HT1080 (cell line): Measurements from ENCODE around the gene GFOD1. TPM values are rescaled to one million over a fixed set of nuclear protein-coding genes. Genes with fewer than 3 reads are reported as not detected.
A peak's percentile ranks its signal among the peaks of the same experiment; 100 is the strongest.
"Not testable (repeated sequence)": the region's sequence is repeated elsewhere in the genome, so short reads cannot be mapped to it uniquely, and the experiment has no call there.

Experiments used
- DNase-seq: peaks from one replicate; pipeline ENCODE4 v3.0.0-alpha.2; 2015; ENCODE audit warnings: low read depth
- total RNA-seq: library from RNA; depleted of rRNA; stranded (reverse); fragments of >200 nt; shearing (Covaris generic); gene quantifications from 2 replicates; pipeline ENCODE4 v1.2.3, GENCODE V29; 2014; rRNA removed

Gene GFOD1
- total RNA-seq, 1 experiment from 2014 or later, result 6.6 TPM

DNA sequence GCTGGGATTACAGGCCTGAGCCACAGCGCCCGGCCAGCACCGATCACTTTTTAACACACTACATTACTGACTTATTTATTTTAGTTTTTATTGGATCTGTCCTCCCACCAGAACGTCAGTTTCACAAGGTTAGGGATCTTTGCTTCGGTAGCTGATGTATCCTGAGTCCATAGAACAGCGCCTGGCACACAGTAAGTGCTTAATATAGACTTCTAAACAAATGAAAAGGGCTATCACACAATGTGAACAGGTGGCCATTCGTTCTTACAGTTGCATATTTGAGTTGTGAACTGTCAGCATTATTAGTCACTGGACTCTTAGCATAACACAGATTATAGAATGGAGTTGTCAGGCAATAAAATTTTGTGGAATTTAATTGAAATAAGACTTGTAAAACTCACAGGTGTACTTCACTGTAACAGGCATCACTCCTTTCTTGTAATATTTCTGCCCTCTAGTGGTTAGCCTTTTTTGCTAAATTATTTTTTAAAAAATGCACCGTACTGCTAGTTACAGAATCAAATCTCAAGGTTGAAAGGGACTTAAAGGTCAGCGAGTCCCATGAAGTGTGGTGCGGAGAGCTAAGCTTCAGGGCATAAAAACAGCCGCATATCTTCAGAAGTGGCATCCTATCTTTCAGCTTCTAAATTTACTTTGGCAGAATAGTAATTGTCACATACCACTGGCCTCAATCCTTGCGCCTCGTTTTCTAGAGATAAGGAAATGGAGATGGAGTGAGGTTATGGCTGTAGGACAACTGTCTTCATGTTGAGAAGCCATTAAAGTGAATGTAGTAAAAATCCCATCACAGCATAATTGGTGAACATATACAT is 155.7 kb downstream of the GFOD1 start:
- peak; percentile 47 for DNase-seq

DNA sequence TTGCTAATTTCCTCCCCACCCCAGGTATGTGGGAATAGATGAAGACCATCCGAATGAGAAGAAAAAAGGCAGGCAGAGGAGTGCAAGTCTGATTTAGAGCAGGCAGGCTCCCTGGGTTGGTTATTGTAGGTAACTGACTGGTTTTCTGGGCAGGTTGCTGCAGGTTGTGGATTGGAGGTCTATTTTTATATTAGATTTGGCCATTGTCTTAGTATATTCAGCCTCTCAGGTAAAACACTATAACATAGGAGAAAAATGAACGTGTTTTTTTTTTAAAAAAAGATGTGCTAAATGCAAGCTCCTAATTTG is 158.6 kb downstream of the GFOD1 start:
- no peak for DNase-seq

DNA sequence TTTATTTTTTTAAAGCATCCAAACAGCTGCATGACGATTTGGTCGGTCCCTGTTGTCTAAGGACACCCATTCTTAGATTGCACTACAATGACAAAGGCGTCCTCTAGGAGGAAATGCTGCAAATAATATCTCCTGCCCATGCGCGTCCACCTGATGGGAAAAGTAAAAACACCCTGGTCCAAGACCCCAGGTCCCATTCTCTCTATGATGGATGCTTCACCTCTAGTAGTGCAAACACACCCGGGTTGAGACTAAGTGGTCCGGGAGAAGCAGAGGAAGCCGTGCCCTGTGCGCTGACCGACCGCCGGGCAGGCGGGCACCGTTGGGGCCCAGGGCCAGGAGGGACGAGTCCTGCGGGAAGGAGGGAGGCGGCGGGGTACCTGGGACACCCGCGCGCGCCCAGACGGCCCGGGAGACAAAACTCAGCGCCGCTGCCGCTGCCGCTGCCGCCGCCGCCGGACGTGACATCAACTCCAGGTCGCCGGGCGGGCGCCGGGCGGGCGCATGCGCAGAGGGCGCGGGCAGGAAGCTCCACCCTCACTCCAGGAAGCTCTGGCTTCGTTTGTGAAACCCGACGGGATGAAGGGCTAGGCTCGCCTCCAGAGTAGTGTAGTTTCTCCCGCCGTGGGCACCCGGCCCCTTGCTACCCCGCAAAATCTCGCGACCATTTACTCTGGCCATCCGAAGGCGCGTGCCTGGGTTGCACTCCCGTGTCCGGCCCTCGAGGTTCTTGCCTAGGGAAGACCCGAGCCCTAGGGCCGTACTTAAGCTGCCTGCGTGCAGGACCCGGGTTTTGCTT is 159.1 kb downstream of the GFOD1 start, which contains the start of gene TBC1D7:
TBC1D7 (minus strand) TSS at position 462 of the 799 bp plus-strand sequence. CDS start 1,639 bp downstream, outside the sequence.
- peak; percentile 92 for DNase-seq

DNA sequence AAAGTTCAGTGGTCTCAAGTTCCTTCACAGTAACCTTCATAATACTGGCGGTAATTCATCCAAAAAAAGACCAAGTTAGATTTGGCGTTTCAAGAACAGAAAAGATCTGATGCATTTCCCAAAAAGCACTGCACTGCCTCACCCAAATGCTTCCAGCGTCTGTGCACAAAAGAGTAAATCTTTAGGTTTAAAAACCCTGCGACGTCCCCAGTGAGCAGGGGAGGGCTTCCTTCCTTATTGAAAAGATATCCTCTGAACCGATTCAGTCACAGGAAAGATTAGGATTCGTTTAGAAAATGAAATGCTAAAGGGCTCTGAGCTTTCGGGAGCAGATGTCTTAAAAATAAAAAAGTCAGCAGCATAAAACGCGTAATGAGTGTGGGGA is 159.7 kb downstream of the GFOD1 start:
- DNase-seq, result peak; percentile 3

DNA sequence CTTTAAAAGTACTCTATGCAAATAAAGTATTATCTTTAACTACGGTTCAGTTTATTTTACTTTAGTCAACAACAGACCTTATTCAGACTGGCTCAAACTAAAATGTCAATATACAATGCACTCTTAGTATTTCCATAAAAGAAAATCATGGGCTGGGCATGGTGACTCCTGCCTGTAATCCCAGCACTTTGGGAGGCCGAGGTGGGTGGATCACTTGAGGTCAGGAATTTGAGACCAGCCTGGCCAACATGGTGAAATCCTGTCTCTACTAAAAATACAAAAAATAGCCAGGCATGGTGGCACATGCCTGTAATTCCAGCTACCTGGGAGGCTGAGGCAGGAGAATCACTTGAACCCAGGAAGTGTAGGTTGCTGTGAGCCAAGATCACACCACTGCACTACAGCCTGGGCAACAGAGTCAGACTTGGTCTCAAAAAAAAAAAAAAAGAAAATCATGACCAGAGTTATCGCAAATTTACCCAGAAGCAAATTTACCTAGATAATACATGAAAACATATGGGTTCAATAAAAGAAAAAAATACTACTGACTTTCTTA is 161.3 kb downstream of the GFOD1 start:
- not testable (repeated sequence) for DNase-seq

DNA sequence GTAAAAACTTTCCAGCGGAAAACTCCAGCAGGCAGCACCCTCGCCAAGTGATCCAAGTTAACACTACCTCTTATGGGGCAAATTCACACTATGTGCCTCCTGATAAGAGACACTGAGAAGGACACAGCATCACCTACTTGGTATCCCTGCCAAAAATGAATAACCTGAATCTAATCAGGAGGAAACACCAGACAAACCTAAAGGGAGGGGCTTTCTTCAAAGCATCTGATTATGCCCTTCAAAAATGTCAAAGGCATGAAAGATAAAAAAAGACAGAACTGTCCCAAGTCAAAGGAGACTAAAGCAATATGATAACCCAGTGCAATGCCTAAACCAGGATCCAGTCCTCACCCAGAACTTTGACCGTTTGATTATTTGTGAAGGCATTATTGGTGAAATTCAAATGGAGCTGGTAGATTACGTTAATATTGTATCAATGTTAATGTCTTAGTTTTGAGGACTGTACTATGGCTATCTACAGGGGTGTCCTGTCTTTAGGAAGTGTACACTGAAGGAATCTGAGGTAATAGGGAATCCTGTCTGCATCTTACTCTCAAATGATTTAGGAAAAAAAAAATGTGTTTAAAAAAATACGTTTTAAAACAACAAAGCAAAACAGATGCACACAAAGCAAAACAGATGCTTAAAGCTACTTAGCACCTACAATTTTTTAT is 167.4 kb downstream of the GFOD1 start:
- no peak for DNase-seq

DNA sequence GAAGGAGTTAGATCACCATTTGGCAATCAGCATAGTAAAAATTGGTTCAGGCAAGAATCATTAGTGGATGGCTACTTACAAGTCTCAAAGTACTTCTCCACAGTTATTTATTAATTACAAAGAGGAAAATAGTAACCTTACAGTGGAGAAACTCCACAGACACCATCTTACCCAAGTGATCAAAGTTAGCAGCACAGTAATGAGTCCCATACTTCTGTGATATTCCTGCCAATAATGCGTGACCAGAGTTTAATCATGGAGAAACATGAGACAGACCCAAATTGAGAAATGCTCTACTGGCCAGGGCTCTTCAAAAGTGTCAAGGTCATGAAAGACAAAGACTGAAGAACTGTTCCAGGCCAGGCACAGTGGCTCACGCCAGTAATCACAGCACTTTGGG is 168.6 kb downstream of the GFOD1 start:
- DNase-seq, result no peak

DNA sequence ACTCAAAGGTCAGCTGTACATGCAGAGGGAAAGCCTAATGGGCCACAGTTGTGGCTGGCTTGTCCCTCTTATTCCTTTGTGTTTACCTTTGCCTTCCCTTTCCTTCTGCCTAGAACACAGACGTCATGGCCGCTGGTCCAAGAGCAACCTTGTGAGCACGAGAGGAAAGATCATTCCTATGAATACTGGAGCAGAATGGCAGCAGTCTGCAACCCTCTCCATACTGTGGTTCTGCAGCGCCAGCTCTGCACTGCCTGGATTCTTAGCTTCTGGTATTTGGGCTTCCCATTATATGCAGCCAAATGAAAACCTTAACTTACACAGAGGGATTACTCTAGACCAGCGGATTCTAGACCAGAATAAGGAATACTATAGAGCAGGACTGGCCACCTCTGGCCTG is 171.5 kb downstream of the GFOD1 start:
- no peak for DNase-seq

DNA sequence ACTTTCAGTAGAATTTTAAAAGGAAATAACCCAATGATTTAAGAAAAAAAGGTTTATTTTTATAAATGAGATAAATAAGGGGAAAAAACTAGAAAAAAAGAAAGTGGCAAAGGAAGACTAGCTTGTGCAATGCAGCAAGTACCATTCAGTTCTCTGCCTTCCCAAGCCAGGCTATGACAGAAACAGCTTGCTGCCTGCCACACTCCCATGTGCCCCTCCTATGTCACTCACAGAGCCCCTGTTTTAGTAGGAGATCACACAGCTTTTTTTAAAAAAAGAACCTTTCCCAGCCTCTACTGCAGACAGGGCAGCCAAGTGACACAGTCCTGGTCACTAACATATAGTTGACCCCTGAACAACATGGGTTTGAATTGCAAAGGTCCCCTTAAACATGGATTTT is 172.6 kb downstream of the GFOD1 start:
- no peak for DNase-seq

DNA sequence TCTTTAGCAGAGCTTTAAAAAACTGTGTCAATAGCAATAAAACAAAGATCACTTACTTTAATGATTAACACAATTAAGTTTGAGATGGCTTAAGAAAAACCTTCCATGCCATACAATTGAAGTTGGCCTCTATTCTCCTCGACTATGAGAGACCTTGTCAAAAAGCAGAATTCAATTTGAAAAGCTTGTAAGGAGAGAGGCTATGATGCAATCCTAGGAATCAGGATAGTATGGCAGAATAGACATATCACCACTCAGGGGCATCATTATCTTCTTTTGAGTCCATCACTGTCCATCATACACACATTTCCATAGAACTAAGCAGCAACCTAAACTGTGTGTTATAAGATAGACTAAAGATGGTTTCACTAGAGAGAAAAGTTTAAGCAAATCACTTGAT is 176.2 kb downstream of the GFOD1 start:
- no peak for DNase-seq

DNA sequence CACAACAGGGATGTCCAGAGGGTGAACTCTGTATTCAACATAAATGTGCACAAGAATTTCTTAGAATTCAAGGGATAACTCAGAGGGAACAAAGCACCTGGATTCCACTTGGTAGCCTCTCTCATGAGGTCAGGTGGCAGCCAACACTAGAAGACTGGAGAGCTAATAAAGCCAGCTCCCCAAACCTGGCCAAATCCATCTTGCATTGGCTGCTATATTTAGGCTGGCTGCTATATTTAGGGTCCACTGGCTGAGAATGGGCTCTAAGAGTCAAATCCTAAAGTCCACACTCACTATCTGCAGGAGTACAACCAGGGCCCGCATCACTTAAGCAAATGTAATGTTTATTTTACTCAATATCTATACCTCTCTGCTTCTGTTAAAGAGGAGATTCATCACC is 179.1 kb downstream of the GFOD1 start:
- DNase-seq, result no peak

Other genes starting within 250 kb of the GFOD1 start
- gene TBC1D7, start 159.1 kb downstream of the GFOD1 start, total RNA-seq, result 19.2 and 22.6 TPM in 2 replicates
- 9.0 and 9.1 TPM in 2 replicates for gene SIRT5, start 87.0 kb upstream of the GFOD1 start, total RNA-seq
- gene NOL7, start 127.7 kb upstream of the GFOD1 start, total RNA-seq, result 108 and 117 TPM in 2 replicates
- gene RANBP9, start 224.2 kb upstream of the GFOD1 start, total RNA-seq, result 10.6 and 15.7 TPM in 2 replicates